GM19455 (cell line): Measurements from ENCODE around the gene DHRSX.
"Not testable (repeated sequence)": the region's sequence is repeated elsewhere in the genome, so short reads cannot be mapped to it uniquely, and the experiment has no call there.

Experiments
- ATAC-seq: cut with Tn5 transposase; IDR thresholded peaks from one replicate; pipeline ENCODE4 v1.9.1; 2021; ENCODE audit not compliant: unreplicated experiment

DHRSX gene

DNA sequence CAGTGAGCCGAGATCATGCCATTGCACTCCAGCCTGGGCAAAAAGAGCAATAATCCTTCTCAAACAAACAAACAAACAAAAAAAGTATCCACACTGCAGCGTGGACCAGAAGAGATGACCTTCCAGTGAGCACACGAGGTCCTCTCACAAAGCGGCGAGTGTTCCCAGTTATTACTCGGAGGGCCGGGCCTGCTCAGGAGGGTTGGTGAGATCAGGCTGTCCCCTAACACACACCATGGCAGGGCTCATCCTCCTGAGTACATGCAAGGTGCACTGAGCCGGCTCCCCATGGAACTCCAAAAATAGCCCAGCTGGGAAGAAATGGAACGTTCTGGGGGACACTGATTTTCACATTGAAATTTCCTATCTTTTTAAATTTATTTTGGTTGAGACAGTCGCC lies 40.7 kb downstream of the DHRSX start:
- not testable (repeated sequence) for ATAC-seq

DNA sequence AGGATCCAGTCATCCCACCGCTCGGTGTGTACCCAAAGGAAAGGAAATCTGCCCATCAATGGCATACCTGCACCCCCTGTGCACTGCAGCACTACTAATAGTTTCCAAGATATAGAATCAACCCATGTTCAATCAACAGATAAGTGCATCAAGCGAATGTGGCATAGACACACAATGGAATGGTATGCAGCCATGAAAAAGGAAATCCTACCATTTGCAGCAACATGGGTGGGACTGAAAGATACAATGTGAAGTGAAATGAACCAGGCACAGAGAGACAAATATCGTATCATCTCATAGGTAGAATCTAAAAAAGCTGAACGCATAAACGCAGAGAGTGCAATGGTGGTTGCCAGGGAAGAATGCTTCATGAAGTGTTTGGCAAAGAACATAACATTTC lies 42.5 kb downstream of the DHRSX start:
- no peak for ATAC-seq

DNA sequence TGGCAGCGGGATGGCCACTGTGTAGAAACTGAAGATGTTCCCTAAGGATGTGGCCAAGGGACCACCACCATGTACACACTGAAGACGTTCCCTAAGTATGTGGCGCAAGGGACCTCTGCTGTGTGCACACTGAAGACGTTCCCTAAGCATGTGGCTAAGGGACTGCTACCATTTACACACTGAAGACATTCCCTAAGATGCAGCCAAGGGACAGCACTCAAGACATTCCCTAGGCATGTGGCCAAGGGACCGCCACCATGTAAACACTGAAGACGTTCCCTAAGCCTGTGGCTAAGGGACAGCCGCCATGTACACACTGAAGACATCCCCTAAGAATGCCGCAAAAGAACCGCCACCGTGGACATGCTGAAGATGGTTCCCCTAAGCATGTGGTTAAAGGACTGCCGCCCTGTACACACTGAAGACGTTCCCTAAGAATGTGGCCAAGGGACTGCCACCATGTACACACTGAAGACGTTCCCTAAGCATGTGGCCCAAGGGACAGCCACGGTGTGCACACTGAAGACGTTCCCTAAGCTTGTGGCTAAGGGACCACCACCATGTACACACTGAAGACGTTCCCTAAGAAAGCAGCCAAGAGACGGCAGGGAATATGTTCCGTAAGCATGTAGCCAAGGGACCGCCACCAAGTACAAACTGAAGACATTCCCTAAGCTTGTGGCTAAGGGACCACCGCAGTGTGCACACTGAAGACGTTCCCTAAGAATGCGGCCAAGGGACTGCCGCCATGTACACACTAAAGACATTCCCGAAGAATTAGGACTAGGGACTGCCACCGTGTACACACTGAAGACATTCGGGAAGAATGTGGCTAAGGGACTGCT lies 43.3 kb downstream of the DHRSX start:
- ATAC-seq = no peak

DNA sequence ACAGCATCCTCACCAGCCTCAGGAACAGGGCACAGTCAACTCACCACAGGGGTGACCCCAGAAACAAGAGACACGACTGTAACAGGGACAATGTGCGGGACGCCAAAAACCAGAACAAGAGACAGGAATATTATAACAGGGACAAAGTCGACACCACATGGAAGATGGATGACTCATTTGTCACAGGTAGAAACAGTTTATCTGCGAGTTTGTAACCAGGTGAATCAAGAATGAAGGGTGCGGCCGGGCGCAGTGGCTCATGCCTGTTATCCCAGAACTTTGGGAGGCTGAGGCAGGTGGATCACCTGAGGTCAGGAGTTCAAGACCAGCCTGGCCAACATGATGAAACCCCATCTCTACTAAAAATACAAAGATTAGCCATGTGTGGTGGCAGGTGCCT lies 44.7 kb downstream of the DHRSX start:
- not testable (repeated sequence) for ATAC-seq

DNA sequence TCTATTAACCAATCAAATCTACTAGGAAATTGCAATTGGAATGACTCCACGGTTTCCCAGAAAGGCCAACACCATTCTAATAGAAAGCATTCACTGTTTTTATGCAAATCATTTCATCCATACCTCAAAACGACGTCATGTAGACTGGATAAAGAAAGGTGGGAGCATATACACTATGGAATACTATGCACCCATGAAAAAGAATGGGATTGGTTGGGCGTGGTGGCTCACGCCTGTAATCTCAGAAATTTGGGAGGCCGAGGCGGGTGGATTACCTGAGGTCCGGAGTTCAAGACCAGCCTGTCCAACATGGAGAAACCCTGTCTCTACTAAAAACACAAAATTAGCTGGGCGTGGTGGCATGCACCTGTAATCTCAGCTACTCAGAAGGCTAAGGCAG lies 46.2 kb downstream of the DHRSX start:
- not testable (repeated sequence) for ATAC-seq

DNA sequence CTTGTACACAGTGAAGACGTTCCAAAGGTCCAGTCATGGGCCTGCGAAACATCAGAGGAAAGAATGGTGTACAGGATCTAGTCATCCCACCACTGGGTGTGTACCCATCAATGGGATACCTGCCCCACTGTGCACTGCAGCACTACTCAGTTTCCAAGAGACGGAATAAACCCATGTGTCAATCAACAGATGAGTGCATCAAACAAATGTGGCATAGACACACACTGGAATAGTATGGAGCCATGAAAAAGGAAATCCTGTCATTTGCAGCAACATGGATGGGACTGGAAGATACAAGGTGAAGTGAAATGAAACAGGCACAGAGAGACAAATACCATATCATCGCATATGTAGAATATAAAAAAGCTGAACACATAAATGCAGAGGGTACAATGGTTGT lies 48.0 kb downstream of the DHRSX start:
- no peak for ATAC-seq

DNA sequence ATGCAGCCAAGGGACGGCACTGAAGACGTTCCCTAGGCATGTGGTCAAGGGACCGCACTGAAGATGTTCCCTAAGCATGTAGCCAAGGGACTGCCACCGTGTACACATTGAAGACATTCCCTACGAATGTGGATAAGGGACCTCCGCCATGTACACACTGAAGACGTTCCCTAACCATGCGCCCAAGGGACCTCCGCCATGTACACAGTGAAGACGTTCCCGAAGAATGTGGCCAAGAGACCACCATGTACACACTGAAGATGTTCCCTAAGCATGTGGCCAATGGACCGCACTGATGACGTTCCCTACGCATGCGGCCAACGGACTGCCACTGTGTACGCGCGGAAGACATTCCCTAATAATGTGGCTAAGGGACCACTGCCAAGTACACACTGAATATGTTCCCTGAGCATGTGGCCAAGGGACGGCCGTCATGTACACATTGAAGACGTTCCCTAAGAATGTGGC lies 48.4 kb downstream of the DHRSX start:
- ATAC-seq = no peak

DNA sequence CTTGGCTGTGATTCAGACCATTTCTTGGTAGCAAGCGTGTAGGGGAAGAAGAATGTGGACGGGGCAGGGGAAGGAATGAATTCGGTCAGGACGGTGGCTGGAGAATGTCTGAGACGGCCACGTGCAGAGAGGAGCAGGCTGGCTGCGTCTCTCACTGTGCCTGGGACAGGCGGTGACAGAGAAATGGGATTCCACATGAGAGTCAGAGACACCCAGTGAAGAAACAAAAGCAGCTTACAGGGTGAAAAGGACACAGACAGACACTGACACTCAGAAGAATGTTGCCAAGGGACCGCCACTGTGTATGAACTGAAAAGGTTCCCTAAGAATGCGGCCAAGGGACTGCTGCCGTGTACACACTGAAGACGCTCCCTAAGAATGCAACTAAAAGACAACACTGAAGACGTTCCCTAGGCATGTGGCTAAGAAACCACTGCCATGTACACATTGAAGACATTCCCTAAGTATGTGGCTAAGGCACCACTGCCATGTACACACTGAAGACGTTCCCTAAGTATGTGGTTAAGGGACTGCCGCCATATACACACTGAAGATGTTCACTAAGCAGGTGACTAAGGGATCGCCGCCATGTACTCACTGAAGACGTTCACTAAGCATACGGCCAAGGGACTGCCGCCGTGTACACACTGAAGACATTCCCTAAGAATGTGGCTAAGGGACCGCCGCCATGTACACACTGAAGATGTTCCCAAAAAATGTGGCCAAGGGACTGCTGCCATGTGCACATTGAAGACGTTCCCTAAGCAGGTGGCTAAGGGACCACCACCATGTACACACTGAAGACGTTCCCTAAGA lies 49.1 kb downstream of the DHRSX start:
- no peak for ATAC-seq

DNA sequence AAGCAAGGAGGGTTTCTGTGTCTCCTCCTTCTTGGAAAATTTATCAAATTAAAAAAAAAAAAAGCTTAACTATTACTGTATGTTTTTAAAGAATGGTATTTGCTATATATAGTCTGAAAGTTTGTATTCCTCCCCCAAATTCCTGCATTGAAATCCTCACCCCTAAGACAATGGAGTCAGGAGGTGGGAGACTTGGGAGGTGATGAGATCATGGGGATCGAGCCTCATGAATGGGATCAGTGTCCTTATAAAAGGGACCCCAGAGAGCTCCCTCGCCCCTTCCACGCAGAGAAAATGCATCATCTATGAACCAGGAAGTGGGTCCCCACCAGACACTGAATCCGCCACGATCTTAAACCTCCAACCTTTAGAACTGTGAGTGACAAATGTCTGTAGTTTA lies 50.1 kb downstream of the DHRSX start:
- ATAC-seq = no peak

DNA sequence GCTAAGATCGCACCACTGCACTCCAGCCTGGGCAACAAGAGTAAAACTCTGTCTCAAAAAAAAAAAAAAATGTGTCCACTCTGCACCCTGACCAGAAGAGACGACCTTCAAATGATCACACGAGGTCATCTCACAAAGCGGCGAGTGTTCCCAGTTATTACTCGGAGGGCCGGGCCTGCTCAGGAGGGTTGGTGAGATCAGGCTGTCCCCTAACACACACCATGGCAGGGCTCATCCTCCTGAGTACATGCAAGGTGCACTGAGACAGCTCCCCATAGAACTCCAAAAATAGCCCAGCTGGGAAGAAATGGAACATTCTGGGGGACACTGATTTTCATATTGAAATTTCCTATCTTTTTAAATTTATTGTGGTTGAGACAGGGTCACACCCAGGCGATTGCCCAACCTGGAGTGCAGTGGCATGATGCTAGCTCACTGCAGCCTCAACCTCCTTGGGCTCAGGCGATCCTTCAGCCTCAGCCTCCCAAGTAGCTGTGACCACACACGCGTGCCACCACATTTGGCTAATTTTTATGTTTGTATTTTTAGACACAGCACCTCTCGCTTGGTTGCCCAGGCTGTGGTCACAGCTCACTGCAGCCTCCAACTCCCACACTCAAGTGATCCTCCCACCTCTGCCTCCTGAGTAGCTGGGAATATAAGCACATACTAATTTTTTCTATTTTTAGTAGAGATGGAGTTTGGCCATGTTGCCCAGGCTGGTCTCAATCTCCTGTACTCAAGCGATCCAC lies 51.5 kb downstream of the DHRSX start:
- ATAC-seq = no peak

DNA sequence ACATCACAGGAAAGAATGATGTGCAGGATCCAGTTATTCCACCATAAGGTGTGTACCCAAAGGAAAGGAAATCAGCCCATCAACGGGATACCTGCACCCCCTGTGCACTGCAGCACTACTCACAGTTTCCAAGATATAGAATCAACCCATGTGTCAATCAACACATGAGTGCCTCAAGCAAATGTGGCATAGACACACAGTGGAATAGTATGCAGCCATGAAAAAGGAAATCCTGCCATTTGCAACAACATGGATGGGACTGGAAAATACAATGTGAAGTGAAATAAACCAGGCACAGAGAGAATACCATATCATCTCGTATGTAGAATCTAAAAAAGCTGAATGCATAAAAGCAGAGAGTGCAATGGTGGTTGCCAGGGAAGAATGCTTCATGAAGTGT lies 53.3 kb downstream of the DHRSX start:
- ATAC-seq = no peak

DNA sequence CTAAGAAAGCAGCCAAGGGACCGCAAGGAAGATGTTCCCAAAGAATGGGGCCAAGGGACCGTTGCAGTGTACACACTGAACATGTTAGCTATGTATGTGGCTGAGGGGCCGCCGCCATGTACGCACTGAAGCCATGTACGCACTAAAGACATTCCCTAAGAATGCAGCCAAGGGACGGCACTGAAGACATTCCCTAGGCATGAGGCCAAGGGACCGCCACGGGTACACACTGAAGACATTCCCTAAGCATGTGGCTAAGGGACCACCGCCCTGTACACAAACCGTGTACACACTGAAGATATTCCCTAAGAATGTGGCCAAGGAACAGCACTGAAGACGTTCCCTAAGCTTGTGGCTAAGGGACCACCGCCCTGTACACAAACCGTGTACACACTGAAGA lies 54.0 kb downstream of the DHRSX start:
- ATAC-seq = no peak

DNA sequence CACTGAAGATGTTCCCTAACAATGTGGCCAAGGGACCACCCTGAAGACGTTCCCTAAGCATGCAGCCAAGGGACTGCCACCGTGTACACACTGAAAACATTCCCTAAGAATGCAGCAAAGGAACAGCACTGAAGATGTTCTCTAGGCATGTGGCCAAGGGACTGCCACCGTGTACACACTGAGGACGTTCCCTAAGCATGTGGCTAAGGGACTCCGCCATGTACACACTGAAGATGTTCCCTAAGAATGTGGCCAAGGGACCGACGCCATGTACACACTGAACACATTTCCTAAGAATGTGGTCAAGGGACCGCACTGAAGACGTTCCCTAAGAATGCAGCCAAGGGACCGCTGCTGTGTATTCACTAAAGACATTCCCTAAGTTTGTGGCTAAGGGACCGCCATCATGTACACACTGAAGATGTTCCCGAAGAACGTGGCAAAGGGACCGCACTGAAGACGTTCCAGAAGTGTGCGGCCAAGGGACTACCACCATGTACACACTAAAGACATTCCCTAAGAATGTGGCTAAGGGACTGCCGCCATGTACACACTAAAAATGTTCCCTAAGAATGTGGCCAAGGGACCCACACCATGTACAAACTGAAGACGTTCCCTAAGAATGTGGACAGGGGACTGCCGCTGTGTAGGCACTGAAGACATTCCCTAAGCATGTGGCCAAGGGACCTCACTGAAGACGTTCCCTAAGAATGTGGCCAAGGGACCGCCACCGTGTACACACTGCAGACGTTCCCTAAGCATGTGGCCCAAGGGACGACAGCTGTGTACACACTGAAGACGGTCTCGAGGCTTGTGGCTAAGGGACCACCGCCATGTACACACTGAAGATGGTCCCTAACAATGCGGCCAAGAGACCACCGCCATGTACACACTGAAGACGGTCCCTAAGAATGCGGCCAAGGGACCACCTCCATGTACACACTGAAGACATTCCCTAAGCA lies 54.8 kb downstream of the DHRSX start:
- ATAC-seq = no peak

DNA sequence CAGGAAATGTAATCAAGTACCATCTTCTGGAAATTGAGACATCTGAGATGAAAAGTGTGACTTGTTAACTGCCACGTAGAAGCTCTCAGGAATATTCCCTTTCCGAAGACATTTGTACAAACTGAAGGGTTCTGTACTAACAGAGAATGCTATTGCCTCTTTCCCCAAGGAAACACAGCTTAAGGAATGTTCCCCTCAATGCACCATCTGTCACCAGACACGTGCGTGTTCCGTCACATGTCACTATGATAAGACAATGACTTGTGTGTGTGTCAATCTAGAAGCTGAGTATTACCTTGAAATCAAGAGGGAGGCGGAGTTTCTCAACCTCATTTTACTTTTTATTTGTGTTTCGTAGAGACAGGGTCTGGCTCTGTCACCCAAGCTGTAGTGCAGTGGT lies 58.1 kb downstream of the DHRSX start:
- no peak for ATAC-seq

DNA sequence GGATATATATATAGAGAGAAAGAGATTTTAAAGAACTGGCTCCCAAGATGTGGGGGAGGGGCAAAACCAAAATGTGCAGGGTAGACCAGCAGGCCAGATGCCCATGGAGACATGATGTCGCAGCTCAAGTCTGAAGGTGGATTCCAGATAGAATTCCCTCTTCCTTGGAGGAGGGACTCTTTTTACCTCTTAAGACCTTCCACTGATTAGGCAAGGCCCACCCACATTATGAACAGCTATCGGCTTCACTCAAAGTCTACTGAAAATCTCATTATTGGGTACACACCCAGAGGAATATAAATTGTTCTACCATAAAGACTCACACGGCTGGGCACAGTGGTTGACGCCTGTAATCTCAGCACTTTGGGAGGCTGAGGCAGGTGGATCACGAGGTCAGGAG lies 59.3 kb downstream of the DHRSX start:
- no peak for ATAC-seq

DNA sequence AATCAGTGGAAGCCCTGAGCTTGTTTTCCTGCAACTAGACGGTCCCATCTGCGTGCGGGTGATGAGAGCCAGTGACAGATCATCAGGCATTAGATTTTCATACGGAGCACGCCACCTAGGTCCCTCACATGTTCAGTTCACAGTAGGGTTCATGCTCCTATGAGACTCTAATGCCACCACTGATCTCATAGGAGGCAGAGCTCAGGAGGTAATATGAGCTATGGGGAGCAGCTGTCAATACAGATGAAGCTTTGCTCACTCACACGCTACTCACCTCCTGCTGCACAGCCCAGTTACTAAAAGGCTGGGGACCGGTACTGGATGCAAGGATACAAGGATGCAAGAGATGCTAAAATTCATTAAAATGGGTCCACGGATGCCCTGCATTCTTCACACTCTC lies 61.2 kb downstream of the DHRSX start:
- no peak for ATAC-seq

DNA sequence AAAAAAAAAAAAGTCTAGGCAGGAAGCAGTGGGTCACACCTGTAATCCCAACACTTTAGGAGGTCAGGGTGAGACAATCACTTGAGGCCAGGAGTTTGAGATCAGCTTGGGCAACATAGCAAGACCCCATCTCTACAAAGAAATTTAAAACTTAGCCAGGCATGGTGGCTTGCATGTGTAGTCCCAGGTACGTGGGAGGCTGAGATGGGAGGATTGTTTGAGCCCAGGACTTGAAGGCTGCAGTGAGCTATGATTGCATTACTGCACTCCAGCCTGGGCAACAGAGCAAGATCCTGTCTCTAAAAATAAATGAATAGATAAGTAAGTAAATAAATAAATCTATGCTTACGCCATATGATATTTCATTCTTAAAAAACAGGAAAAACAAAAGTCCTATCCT lies 65.3 kb downstream of the DHRSX start:
- no peak for ATAC-seq

DNA sequence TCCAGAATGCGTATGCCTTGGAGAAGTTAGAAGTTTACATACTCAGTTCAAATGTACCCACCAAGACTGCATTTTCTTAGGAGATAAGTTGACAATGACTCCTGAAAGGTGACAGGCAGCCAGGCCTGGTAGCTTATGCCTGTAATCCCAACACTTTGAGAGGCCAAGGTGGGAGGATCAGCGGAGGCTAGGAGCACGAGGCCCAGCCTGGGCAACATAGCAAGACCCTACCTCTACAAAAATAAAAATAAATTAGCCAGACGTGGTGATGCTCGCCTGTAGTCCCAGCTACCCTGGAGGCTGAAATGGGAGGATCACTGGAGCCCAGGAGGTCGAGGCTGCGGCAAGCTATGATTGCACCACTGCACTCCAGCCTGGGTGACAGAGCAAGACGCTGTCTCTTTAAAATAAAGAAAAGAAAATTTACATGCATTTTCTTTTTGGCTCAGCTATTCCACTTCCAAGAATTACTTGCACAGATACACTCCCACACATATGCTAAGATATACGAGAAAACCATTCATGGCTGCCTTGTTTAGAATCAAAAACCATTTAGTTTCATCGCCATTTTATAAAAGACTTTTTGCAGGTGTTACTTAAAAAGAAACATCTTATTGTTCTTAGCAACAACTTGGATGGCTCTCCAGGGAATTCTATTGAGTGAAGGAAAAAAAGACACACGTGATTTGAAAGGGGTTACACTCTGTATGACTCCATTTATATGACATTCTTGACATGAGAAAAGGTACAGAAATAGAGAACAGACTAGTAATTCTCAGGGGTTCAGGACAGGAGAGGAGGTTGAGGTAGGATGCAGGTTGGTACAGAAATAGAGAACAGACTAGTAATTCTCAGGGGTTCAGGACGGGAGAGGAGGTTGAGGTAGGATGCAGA lies 66.3 kb downstream of the DHRSX start:
- no peak for ATAC-seq

DNA sequence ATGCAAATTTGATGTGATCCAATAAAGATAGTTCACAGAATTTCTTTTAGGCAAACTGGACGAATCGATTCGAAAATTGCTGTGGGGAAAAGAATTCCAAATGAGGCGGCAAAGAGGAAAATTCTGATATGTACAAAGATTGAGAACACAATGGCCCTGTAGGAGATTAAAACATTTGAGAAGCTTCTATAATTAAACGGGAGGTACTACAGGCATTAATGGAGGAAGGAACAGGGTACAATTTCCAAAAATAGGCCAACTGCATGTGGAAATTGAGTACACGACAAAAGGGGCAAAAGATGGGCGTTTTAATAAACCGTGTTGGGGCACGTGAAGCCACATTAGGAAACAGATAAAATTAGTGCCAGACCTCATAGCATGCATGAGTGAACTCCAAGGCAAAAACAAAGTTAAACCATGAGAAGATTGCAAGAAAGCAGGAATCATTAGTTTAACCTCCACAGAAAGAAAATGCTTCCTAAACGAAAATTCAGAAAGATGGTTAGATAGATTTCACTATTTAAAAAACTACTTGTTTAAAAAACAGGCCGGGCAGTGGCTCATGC lies 68.4 kb downstream of the DHRSX start:
- no peak for ATAC-seq
